Muscle of back (tissue), 13 donors: ENCODE measurements around the gene KRT71. TPM values are rescaled to one million over a fixed set of nuclear protein-coding genes. Genes with fewer than 3 reads are reported as not detected.
"Not testable (repeated sequence)": the region's sequence is repeated elsewhere in the genome, so short reads cannot be mapped to it uniquely, and the experiment has no call there.

ENCODE experiments used
- DNase-seq, 3 donors: peaks; one replicate each; pipeline versions ENCODE4 v3.0.0 to v3.0.0-alpha.2; 2013
- long read RNA-seq, 9 donors: transcript quantifications; one replicate each; lab custom pipeline, GENCODE V29; 2026
- polyA plus RNA-seq, 10 donors: library from polyadenylated mRNA; unstranded; fragments of 120-200 nt; gene quantifications; one replicate each; pipeline ENCODE4 v1.2.1, GENCODE V29; 2013; ENCODE audit not compliant: insufficient read length in 10 of 10

The KRT71 gene
- polyA plus RNA-seq: not detected
- long read RNA-seq, donor 1: 0 reads
- long read RNA-seq, donor 2: 0 reads
- long read RNA-seq, donor 3: 0 reads
- long read RNA-seq, donor 4: 0 reads
- long read RNA-seq, donor 5: 0 reads
- long read RNA-seq, donor 6: 0 reads
- long read RNA-seq, donor 7: 0 reads
- long read RNA-seq, donor 8: 0 reads
- long read RNA-seq, donor 9: 0 reads

- DNase-seq: no peak
Observed at GRCh38 chr12:52552681-52553195, at the start of gene KRT71. Gene KRT71, minus strand, starts transcription at chr12:52553145. Its CDS starts 68 bp downstream, at chr12:52553077.

- no peak for DNase-seq
Observed at GRCh38 chr12:52602552-52602951, 49.6 kb upstream of the KRT71 start.

- no peak for DNase-seq
Observed at GRCh38 chr12:52601671-52602070, 48.7 kb upstream of the KRT71 start.

GRCh38 chr12:52600941-52601481, 48.1 kb upstream of the KRT71 start, which contains the start of gene KRT72:
Gene KRT72, minus strand, starts transcription at chr12:52601463. Its CDS starts 11 bp downstream, at chr12:52601452.
- DNase-seq: no peak

GRCh38 chr12:52600475-52600874, 47.5 kb upstream of the KRT71 start:
- no peak for DNase-seq

GRCh38 chr12:52600071-52600470, 47.1 kb upstream of the KRT71 start:
- DNase-seq: no peak

GRCh38 chr12:52598966-52599365, 46.0 kb upstream of the KRT71 start:
- no peak for DNase-seq

GRCh38 chr12:52594237-52594636, 41.3 kb upstream of the KRT71 start:
- DNase-seq: not testable (repeated sequence)

GRCh38 chr12:52591521-52591920, 38.6 kb upstream of the KRT71 start:
- no peak for DNase-seq

GRCh38 chr12:52590021-52590420, 37.1 kb upstream of the KRT71 start:
- DNase-seq: no peak

GRCh38 chr12:52587563-52587962, 34.6 kb upstream of the KRT71 start:
- no peak for DNase-seq

GRCh38 chr12:52585946-52586345, 33.0 kb upstream of the KRT71 start:
- peak; percentile 28 to 58 (median 40) for DNase-seq

- no peak for DNase-seq
Observed at GRCh38 chr12:52585066-52585465, 32.1 kb upstream of the KRT71 start.

- DNase-seq: no peak
Observed at GRCh38 chr12:52584156-52584682, 31.3 kb upstream of the KRT71 start.

GRCh38 chr12:52582971-52583456, 30.1 kb upstream of the KRT71 start:
- DNase-seq: peak; percentile 37 to 67 (median 55)

GRCh38 chr12:52582486-52582885, 29.5 kb upstream of the KRT71 start:
- DNase-seq: no peak

GRCh38 chr12:52581481-52581880, 28.5 kb upstream of the KRT71 start:
- DNase-seq: no peak

GRCh38 chr12:52581066-52581465, 28.1 kb upstream of the KRT71 start:
- DNase-seq: no peak

- DNase-seq: no peak
Observed at GRCh38 chr12:52580496-52580895, 27.6 kb upstream of the KRT71 start.

GRCh38 chr12:52579468-52580465, 26.8 kb upstream of the KRT71 start:
- DNase-seq: no peak

- no peak for DNase-seq
Observed at GRCh38 chr12:52578469-52578868, 25.5 kb upstream of the KRT71 start.

GRCh38 chr12:52577316-52577715, 24.4 kb upstream of the KRT71 start:
- DNase-seq: no peak
